Thoracic aorta (tissue), 2 donors: ENCODE results near the gene CLNK. TPM values are rescaled to one million over a fixed set of nuclear protein-coding genes. Genes with fewer than 3 reads are reported as not detected.

Experiments used
- ATAC-seq: fragments of 150-250 bp; one replicate; pipeline ENCODE4 v1.8.0; 2017; ENCODE audit warnings: low read depth; ENCODE audit not compliant: insufficient number of reproducible peaks, low FRiP score
- DNase-seq: peaks from one replicate; pipeline ENCODE4 v3.0.0-alpha.2; 2020; ENCODE audit warnings: low spot score
- H3K27ac ChIP-seq, 2 donors: fragments of 200-600 bp; sonication (generic); 1 replicate in 1 of 2; 2 replicates in 1 of 2; pipeline ENCODE4 v1.5.1; 2016; ENCODE audit warnings: mild to moderate bottlenecking in 2 of 2, moderate library complexity in 2 of 2
- H3K27me3 ChIP-seq: fragments of 200-600 bp; sonication (generic); replicated peaks from 2 replicates; pipeline ENCODE4 v1.6.0; 2016; ENCODE audit warnings: mild to moderate bottlenecking; ENCODE audit not compliant: insufficient read depth
- H3K36me3 ChIP-seq: fragments of 200-600 bp; sonication (generic); one replicate; pipeline ENCODE4 v1.5.1; 2016
- H3K4me1 ChIP-seq, 2 donors: fragments of 200-600 bp; sonication (generic); 1 replicate in 1 of 2; 2 replicates in 1 of 2; pipeline versions ENCODE4 v1.5.1 to v1.6.0; 2016; ENCODE audit warnings: low read depth in 2 of 2, mild to moderate bottlenecking in 1 of 2; ENCODE audit not compliant: control insufficient read depth in 1 of 2
- H3K4me3 ChIP-seq: fragments of 200-600 bp; sonication (generic); 2 replicates; pipeline ENCODE4 v1.5.1; 2016; ENCODE audit warnings: mild to moderate bottlenecking
- H3K9me3 ChIP-seq: fragments of 200-600 bp; sonication (generic); 2 replicates; pipeline ENCODE4 v1.5.1; 2016
- CTCF ChIP-seq: fragments of 200-600 bp; sonication (generic); IDR thresholded peaks from one replicate; pipeline ENCODE4 v1.5.1; 2019; ENCODE audit warnings: antibody characterized with exemption
- total RNA-seq, 2 donors: library from RNA; depleted of rRNA; stranded (reverse); fragments of >200 nt; gene quantifications; one replicate each; pipeline versions ENCODE4 v1.1.0 to v1.2.3, GENCODE V29; 2016

CLNK gene
- total RNA-seq, 2 donors from 2014 or later, result not detected

DNA sequence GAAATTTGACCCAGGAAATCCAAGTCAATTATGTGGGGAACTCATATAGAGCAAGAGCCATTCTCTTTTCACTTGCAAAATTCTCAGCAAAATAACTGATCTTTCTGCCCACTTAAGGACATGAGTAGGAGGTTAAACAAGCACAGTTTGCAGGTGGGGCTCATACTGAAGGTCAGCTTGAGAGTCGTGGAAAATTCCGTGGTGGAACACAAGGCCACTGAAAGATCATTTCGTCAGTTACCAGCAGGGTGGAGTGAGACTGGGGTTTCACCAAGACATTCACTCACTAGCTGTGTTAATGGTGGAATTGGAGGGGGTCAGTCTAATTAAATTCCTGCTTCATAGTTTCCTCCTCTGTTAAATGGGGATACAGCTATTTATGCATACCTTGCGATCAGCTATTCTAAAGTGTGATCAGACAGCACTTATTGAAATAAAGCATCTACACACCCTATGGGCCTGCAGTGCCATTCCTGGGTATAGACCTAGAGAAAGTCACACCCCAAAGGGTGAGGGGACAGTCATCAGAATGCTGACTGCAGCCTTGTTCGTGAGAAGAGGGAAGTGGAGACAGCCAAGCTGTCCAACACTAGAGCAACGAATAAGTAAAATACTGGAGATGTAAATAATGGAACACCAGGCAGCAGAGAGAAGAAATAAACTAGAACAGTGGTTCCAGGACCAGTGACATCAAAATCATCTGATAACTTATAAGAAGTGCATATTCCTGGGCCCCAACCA, 42.7 kb upstream of the CLNK start:
- Histone ChIP-seq H3K27ac (no peak overlapping the region), H3K36me3 (no peaks in the 10 kb centered on the region), H3K27me3 (no peaks in the 10 kb centered on the region), H3K9me3 (no peaks in the 10 kb centered on the region), H3K4me3 (no peak overlapping the region), H3K4me1 (peaks cover 0 to 5% of the 10 kb centered on the region in 2 donors)
- no peak for TF ChIP-seq CTCF
- DNase-seq (no peak), ATAC-seq (no peak)

DNA sequence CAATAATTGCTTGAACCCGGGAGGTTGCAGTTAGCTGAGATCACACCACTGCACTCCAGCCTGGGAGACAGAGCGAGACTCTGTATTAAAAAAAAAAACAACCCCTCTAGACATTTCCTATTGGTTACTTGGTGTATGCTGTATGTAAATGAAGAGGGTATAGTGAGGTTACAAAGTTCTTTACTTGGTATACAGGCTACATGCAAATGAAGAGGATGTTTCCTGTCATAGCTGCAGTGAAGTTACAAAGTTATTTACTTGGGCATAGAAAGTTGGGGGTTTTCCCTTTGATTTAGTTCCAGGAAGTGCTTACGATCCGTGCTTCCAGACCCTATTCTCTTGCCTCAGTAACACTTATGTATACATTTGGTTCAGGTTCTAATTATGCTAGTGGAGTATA, 38.4 kb upstream of the CLNK start:
- no peaks in the 10 kb centered on the region for H3K27me3 ChIP-seq
- peaks cover 0 to 5% of the 10 kb centered on the region in 2 donors for H3K4me1 ChIP-seq
- no peaks in the 10 kb centered on the region for H3K36me3 ChIP-seq
- H3K27ac ChIP-seq, result no peak overlapping the region
- H3K9me3 ChIP-seq, result no peaks in the 10 kb centered on the region
- ATAC-seq (no peak), DNase-seq (no peak)
- H3K4me3 ChIP-seq, result no peak overlapping the region
- no peak for TF ChIP-seq CTCF

DNA sequence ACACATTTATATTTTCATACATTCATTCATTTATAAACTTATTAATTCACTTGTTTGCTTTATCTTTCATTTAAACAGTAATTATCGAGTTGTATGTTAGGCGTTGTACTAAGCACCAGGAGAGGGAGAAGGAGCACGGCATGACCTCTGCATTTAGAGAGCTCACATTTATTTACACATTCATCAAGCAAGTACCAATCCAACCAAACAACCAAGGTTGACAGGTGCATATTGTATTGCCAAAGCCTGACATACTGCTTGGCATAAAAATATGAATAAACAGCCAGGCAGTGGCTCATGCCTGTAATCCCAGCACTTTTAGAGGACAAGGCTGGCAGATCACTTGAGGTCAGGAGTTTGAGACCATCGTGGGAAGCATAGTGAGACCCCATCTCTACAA, 37.0 kb upstream of the CLNK start:
- no peaks in the 10 kb centered on the region for H3K27me3 ChIP-seq
- TF ChIP-seq CTCF, result no peak
- H3K4me3 ChIP-seq, result no peak overlapping the region
- no peaks in the 10 kb centered on the region for H3K36me3 ChIP-seq
- no peaks in the 10 kb centered on the region for H3K9me3 ChIP-seq
- ATAC-seq (no peak), DNase-seq (no peak)
- peaks cover 0 to 5% of the 10 kb centered on the region in 2 donors for H3K4me1 ChIP-seq
- no peak overlapping the region for H3K27ac ChIP-seq

DNA sequence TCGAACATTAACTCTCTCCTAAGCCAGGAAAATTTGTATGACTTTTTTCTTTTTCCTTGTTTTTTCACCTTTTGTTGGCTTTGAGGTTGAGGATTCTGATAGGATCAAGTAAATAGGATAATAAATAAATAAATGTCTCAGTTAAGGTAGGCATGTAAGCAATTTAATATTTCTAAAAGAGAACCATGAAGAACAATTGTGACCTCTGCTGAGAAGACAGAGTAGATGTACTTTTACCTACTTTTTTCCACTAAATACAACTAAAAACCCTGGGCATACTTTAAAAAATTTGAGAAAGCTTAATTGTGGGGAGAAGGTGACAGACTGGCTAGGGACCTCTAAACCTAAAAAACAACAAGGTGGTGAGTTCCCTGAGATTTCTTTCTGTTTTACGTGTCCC, 31.6 kb upstream of the CLNK start:
- no peaks in the 10 kb centered on the region for H3K36me3 ChIP-seq
- DNase-seq (no peak), ATAC-seq (no peak)
- TF ChIP-seq CTCF, result no peak
- no peak overlapping the region for H3K4me3 ChIP-seq
- H3K27me3 ChIP-seq, result no peaks in the 10 kb centered on the region
- H3K27ac ChIP-seq, result no peak overlapping the region
- H3K4me1 ChIP-seq, result peaks cover 0 to 6% of the 10 kb centered on the region in 2 donors
- H3K9me3 ChIP-seq, result peaks cover 4% of the 10 kb centered on the region

DNA sequence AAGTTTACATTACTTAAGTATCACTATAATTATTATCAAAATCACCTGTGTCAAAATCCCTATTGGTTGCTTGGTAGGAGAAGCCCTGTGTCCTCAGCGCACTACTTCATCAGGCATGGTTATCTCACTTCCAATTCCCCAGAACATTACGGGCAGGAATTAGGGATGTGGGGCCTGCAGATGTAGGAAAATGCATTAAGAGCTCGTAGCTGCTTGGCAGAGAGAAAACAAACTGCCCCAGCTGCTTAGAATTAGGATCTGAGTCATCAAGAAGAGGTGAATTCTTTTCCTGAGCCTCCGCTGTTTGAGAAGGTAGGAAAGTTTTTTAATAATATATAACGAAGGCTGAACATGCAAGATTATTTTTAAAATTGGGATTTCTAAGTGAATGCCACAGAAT, 31.1 kb upstream of the CLNK start:
- DNase-seq (no peak), ATAC-seq (no peak)
- Histone ChIP-seq H3K9me3 (peaks cover 4% of the 10 kb centered on the region), H3K36me3 (no peaks in the 10 kb centered on the region), H3K27me3 (no peaks in the 10 kb centered on the region), H3K4me1 (peaks cover 0 to 11% of the 10 kb centered on the region in 2 donors), H3K27ac (no peak overlapping the region), H3K4me3 (no peak overlapping the region)
- TF ChIP-seq CTCF, result no peak
